Sigmoid colon (tissue), 7 donors: ENCODE measurements around the gene PSMD3. TPM values are rescaled to one million over a fixed set of nuclear protein-coding genes. Genes with fewer than 3 reads are reported as not detected.

Experiments used
- DNase-seq: peaks from one replicate; pipeline ENCODE4 v3.0.0-alpha.2; 2019
- H3K27ac ChIP-seq, 4 donors: fragments of 200-600 bp; sonication (generic); one replicate each; pipeline ENCODE4 v1.5.1; 2016 to 2019; ENCODE audit warnings: mild to moderate bottlenecking in 1 of 4
- H3K27me3 ChIP-seq, 3 donors: fragments of 200-600 bp; sonication (generic); one replicate each; pipeline ENCODE4 v1.5.1; 2019; ENCODE audit warnings: mild to moderate bottlenecking in 1 of 3
- H3K36me3 ChIP-seq, 4 donors: fragments of 200-600 bp; sonication (generic); one replicate each; pipeline ENCODE4 v1.5.1; 2016 to 2019
- H3K4me1 ChIP-seq, 4 donors: fragments of 200-600 bp; sonication (generic); one replicate each; pipeline ENCODE4 v1.5.1; 2017 to 2019
- H3K4me3 ChIP-seq, 4 donors: fragments of 200-600 bp; sonication (generic); one replicate each; pipeline ENCODE4 v1.5.1; 2017 to 2019; ENCODE audit warnings: mild to moderate bottlenecking in 2 of 4, moderate library complexity in 1 of 4
- H3K9me3 ChIP-seq, 4 donors: fragments of 200-600 bp in 3 of 4; sonication (generic) in 3 of 4; one replicate each; pipeline versions ENCODE4 v1.5.1 to v1.6.1; 2013 to 2019
- CTCF ChIP-seq, 4 experiments: fragments of 450-650 bp in 3 of 4; fragments of 200-600 bp in 1 of 4; IDR thresholded peaks; one replicate each; pipeline ENCODE4 v1.5.1; 2016 to 2019; ENCODE audit warnings: antibody characterized with exemption in 4 of 4, mild to moderate bottlenecking in 3 of 4, moderate library complexity in 2 of 4
- EP300 ChIP-seq, 4 donors: sonication (generic); formaldehyde crosslinking; IDR thresholded peaks; one replicate each; pipeline ENCODE4 v1.6.1; 2017; ENCODE audit warnings: antibody characterized with exemption in 4 of 4
- POLR2A ChIP-seq, 2 donors: fragments of 450-650 bp; IDR thresholded peaks; one replicate each; pipeline ENCODE4 v1.6.1; 2016; ENCODE audit warnings: antibody characterized with exemption in 2 of 2, mild to moderate bottlenecking in 2 of 2, moderate library complexity in 2 of 2
- POLR2AphosphoS5 ChIP-seq, 4 donors: sonication (generic); formaldehyde crosslinking; IDR thresholded peaks; one replicate each; pipeline ENCODE4 v1.6.1; 2017; ENCODE audit warnings: antibody characterized with exemption in 4 of 4
- WGBS, 2 donors: extraction: QIAGEN DNeasy Blood & Tissue Kit; methylation state at CpG; one replicate each; pipeline ENCODE4 v1.1.7; 2013; 5-methylcytosine and 5-hydroxymethylcytosine counted together
- intact Hi-C: fragments of 100-400 bp; cut with DNase I; formaldehyde crosslinking; loops from one replicate; pipeline ENCODE4 v1.15.1; 2023
- polyA plus RNA-seq, 3 donors: library from polyadenylated mRNA; stranded (reverse); fragments of 200-250 nt; gene quantifications; one replicate each; pipeline ENCODE4 v1.2.3, GENCODE V29; 2013
- total RNA-seq, 4 donors: library from RNA; depleted of rRNA; stranded (reverse); fragments of >200 nt; gene quantifications; one replicate each; pipeline ENCODE4 v1.1.0, GENCODE V29; 2016
- donor health status: healthy with polysubstance abuse.
- donor health status: Bipolar disorder and iron deficiency.
- donor health status: healthy.

PSMD3 gene
- total and polyA plus RNA-seq, 7 donors: 53.2 to 112 (median 66.7) TPM

- intact Hi-C loops: loop anchor here (5.0 kb wide), 1 partner anchor 274 kb away; no protein-coding TSS in a partner anchor
- WGBS, 2 donors: 65 to 69% methylated on average over 15 of the region's 15 CpGs
- peak; percentile 75 for DNase-seq
Measured at GRCh38 chr17:40018211-40019121, 37.9 kb downstream of the PSMD3 start.

GRCh38 chr17:40019140-40019991 lies 38.8 kb downstream of the PSMD3 start:
- TF ChIP-seq CTCF (IDR thresholded peaks at IDR 0.05) (no peak), POLR2AphosphoS5 (IDR thresholded peaks at IDR 0.05) (peak in 1 of 4 donors; percentile 22)
- 90 to 91% methylated on average over 24 of the region's 24 CpGs for WGBS, 2 donors
- H3K4me1 ChIP-seq: peaks cover 0 to 56% (median 43%) of the 10 kb centered on the region in 4 donors
- H3K4me3 ChIP-seq: no peak overlapping the region
- peak overlapping the region; percentile 55 to 79 (median 72) for H3K27ac ChIP-seq
- intact Hi-C loops: loop anchor here (5.0 kb wide), 1 partner anchor 273 kb away; no protein-coding TSS in a partner anchor
- H3K36me3 ChIP-seq: peaks cover 10 to 42% (median 20%) of the 10 kb centered on the region in 4 donors
- H3K9me3 ChIP-seq: no peaks in the 10 kb centered on the region
- H3K27me3 ChIP-seq: no peaks in the 10 kb centered on the region
- peak; percentile 77 for DNase-seq

More at GRCh38 chr17:40018211-40019121, 37.9 kb downstream of the PSMD3 start:
- TF ChIP-seq POLR2AphosphoS5 (IDR thresholded peaks at IDR 0.05) (peak in 1 of 4 donors; percentile 27), CTCF (IDR thresholded peaks at IDR 0.05) (no peak)
- no peak overlapping the region for H3K4me3 ChIP-seq
- H3K27me3 ChIP-seq: no peaks in the 10 kb centered on the region
- H3K9me3 ChIP-seq: no peaks in the 10 kb centered on the region
- H3K36me3 ChIP-seq: peaks cover 10 to 37% (median 20%) of the 10 kb centered on the region in 4 donors
- H3K4me1 ChIP-seq: peaks cover 0 to 59% (median 48%) of the 10 kb centered on the region in 4 donors
- peak overlapping the region; percentile 55 to 79 (median 72) for H3K27ac ChIP-seq

- Histone ChIP-seq H3K4me1 (peaks cover 0 to 53% (median 41%) of the 10 kb centered on the region in 4 donors), H3K9me3 (no peaks in the 10 kb centered on the region), H3K27ac (peak overlapping the region in 2 of 4 donors; percentile 67 to 70), H3K27me3 (no peaks in the 10 kb centered on the region), H3K36me3 (peaks cover 10 to 50% (median 20%) of the 10 kb centered on the region in 4 donors), H3K4me3 (no peak overlapping the region)
- TF ChIP-seq EP300 (IDR thresholded peaks at IDR 0.05): no peak
- TF ChIP-seq CTCF (IDR thresholded peaks at IDR 0.05): no peak
- no peak for TF ChIP-seq POLR2AphosphoS5 (IDR thresholded peaks at IDR 0.05)
- TF ChIP-seq POLR2A (IDR thresholded peaks at IDR 0.05): no peak
- intact Hi-C loops: no loop called here
- WGBS, 2 donors: 93 to 95% methylated on average over 13 of the region's 13 CpGs
- no peak for DNase-seq
Measured at GRCh38 chr17:40020146-40020545, 39.5 kb downstream of the PSMD3 start.

- intact Hi-C loops: no loop called here
- no peak for TF ChIP-seq CTCF (IDR thresholded peaks at IDR 0.05)
- TF ChIP-seq EP300 (IDR thresholded peaks at IDR 0.05): no peak
- TF ChIP-seq POLR2AphosphoS5 (IDR thresholded peaks at IDR 0.05): no peak
- TF ChIP-seq POLR2A (IDR thresholded peaks at IDR 0.05): no peak
- Histone ChIP-seq H3K27ac (peak overlapping the region; percentile 32 to 67 (median 54)), H3K27me3 (no peaks in the 10 kb centered on the region), H3K4me1 (peaks cover 0 to 63% (median 52%) of the 10 kb centered on the region in 4 donors), H3K36me3 (peaks cover 10 to 64% (median 24%) of the 10 kb centered on the region in 4 donors), H3K4me3 (no peak overlapping the region), H3K9me3 (no peaks in the 10 kb centered on the region)
- DNase-seq: no peak
- 93 to 95% methylated on average over 9 of the region's 9 CpGs for whole genome bisulfite sequencing, 2 donors
Measured at GRCh38 chr17:40021451-40021971, 40.9 kb downstream of the PSMD3 start.
